ENCODE results near the gene ARID1B.

- TF ChIP-seq CTCF (IDR thresholded peaks at IDR 0.05; ENCODE audit: low read length) (no peak), EZH2phosphoT487 (IDR thresholded peaks at IDR 0.05; ENCODE audit: low read length) (no peak), EZH2 (optimal IDR thresholded peaks at IDR 0.05; ENCODE audit: low read depth, low read length) (no peak)
Observed at GRCh38 chr6:157093536-157093935, 316.4 kb downstream of the ARID1B start.

Measured in MM.1S (cell line).